ENCODE results near the gene LRMDA.

GRCh38 chr10:76268954-76269353 is 837.5 kb downstream of the LRMDA start:
- TF ChIP-seq ZNF777 (tag by site-specific recombination; IDR thresholded peaks at IDR 0.05; ENCODE audit: borderline replicate concordance): no peak
- no peak for TF ChIP-seq SP7 (tag by site-specific recombination; IDR thresholded peaks at IDR 0.05)
- TF ChIP-seq REST (tag by site-specific recombination; IDR thresholded peaks at IDR 0.05): no peak
- no peak for TF ChIP-seq ZNF76 (tag by site-specific recombination; IDR thresholded peaks at IDR 0.05; ENCODE audit: borderline replicate concordance, low read depth)
- no peak for TF ChIP-seq CTCF (tag by site-specific recombination; IDR thresholded peaks at IDR 0.05)
- no peak for TF ChIP-seq ZNF114 (tag by site-specific recombination; IDR thresholded peaks at IDR 0.05)
- TF ChIP-seq MYNN (tag by site-specific recombination; IDR thresholded peaks at IDR 0.05; ENCODE audit: borderline replicate concordance): no peak
- TF ChIP-seq, protein P1, sequence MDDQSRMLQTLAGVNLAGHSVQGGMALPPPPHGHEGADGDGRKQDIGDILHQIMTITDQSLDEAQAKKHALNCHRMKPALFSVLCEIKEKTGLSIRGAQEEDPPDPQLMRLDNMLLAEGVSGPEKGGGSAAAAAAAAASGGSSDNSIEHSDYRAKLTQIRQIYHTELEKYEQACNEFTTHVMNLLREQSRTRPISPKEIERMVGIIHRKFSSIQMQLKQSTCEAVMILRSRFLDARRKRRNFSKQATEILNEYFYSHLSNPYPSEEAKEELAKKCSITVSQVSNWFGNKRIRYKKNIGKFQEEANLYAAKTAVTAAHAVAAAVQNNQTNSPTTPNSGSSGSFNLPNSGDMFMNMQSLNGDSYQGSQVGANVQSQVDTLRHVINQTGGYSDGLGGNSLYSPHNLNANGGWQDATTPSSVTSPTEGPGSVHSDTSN (CRISPR knock-in tag; IDR thresholded peaks at IDR 0.05): no peak
- TF ChIP-seq GLI4 (tag by site-specific recombination; IDR thresholded peaks at IDR 0.05): no peak
- TF ChIP-seq ZFP41 (tag by site-specific recombination; IDR thresholded peaks at IDR 0.05; ENCODE audit: borderline replicate concordance): no peak
